GM21526 (cell line): ENCODE data around the gene EPAS1.

Experiments
- ATAC-seq: cut with Tn5 transposase; IDR thresholded peaks from one replicate; pipeline ENCODE4 v1.9.1; 2021; ENCODE audit warnings: moderate library complexity; ENCODE audit not compliant: unreplicated experiment, low FRiP score

Gene EPAS1

DNA sequence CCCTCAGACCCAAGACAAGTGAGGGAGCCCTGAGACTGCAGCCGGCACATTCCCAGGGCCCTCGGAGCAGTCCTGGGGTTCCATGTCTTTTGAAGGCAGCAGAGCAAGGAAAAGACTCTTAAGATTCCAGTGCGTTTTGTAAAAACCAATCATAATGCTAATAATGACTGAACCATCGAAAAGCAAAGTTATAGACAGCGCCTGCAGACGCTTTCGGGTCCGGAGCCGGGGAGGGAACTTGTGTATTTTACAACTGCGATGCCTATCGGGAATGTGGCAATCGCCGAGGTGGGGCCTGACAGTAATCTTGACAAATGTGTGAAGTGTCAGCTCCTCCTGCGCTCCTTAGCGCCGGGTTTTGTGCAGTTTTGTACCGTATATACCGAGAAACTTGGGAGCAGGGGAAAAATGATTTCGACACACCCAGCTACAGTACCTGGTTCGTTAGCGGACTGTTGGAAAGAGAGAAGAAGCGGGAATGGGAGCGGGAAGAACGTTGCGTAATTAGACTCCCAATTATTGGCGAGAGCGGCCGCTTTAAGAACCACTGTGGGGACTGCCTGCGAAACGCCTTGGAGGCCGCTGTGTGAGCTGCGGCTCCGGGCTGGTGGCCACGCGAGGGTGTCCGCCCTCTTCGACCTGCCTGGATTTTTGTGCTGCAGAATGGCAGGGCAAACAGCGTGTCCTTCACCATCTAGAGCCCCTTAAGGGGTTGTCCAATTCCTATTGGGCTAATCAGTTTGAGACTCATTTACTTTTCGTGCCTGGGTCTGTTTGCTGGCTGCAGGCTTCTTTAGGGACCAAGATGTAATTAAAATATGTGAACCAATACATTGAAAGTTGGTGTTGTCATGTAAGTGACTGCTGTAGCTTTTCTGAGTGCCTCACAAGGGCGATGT is 2.4 kb downstream of the EPAS1 start:
- no peak for ATAC-seq

DNA sequence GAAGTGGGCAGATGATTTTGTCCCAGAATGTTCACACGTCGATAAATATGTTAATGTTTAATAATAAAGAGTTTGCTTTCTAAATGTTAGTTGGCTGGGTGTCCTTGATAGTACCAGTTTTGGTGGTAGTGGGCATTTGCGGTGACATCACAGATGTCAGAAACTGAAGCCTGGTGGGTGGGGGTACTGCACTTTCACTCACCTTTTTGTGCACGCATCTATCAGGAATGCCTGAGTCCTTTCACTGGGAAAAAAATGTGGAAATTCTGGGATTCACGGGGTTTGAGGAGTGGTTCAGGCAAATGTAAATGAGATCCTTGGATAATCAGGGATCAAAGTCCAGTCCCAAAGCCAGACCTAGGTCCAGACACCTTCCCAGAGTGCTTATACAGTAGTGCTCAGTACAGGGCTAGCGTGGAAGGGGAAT is 3.2 kb downstream of the EPAS1 start:
- no peak for ATAC-seq

DNA sequence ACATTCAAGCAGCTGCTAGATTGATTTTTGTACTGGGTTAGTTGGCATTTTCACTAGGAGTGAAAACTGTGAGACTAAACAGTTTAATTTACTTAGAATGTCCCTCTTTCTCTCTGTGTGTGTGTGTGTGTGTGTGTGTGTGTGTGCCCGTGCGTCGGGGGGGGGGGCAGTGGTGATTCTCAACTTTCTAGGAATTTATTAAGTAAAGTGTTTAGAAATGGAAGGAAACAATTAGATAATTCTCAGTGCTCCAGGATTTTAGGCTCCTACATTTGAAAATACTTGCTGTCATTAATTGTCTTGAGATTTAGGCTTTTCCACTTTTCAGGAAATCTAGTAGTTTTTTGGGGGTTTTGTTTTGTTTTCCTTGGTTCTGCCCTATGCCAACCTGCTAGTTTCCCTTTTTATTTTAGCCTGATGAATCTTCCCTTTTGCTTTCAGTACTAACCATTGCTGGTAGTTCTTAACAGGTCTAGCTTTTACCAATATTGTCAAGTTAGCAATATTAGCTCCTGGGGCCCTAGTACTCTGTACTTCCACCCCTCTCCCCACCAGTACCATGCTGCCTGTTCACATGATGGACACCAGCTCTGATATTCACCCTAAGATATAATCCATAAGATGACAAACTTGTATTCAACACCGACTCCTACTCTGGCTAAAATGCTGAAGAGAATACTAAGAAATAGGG is 4.9 kb downstream of the EPAS1 start:
- no peak for ATAC-seq

DNA sequence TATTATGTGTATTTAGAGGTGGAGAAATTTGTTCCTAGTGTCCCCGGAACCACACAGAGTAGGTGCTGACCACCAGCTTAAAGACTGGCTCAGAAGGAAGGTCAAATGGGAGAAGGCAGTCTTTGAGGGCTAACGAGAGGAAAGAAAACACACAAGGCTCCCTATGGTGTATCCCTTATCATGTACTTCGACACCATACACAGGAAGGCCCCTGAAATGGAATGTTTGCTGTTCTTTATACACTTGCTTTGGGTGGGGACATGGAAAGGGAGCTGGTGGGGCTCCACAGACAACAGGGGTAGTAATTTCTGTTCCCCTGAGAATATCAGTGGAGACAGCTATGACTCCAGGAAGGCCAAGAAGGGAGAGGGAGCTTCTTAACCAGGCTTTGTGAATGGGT is 6.0 kb downstream of the EPAS1 start:
- no peak for ATAC-seq

DNA sequence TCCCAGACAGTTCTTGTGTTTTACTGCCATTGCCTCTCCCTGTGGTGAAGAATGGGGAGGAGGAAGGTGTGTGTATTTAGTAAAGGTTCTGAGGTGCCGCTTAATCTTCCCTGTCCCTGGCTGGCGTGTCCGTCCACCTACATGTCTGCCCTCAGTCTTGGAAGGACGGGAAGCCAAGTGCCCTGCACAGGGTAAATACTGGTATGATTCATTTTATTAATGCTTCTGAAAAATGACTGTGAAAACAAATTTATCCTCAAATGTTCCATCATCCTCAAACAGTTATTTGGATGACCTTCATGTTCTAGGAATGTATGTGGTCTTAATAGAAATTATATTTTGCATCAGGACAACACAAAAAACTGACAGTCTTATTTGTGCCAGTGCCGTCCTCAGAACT is 6.6 kb downstream of the EPAS1 start:
- no peak for ATAC-seq

DNA sequence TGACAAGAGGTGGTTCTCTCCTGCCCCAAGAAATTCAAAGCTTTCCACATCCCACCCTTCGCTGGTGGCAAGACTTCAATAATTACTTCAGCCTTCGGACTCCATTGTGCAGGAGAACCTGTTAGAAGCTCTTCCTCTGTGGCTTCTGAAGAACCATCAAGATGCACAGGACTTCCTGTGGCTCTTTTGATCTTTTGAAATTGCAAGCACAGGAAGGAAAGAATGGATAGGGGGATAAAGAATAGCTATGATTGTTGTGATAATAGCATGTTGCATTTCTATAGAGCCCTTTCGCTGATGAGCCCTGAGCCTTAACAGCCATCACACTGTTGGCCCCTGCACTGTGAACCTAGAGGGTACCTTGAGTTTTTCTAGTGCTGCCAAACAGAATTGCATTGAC is 7.4 kb downstream of the EPAS1 start:
- no peak for ATAC-seq

DNA sequence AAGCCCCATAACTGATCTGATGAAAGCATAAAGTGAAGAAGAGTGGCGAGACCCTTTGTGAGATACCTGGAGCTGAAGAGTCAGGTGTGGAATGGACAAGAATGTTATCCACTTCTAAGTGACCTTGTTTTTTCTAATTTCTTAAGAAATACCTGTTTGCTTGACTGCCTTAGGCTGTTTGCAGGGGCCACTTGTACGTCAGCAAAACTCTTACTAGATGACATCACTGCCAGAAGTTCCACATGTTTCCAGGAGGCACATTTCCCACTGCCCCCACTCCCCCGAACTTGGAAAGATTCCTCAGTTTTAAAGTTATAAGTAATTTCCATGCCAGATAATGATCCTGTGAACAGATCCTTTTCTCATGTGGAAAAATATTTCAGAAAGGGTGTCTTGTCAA is 8.0 kb downstream of the EPAS1 start:
- no peak for ATAC-seq

DNA sequence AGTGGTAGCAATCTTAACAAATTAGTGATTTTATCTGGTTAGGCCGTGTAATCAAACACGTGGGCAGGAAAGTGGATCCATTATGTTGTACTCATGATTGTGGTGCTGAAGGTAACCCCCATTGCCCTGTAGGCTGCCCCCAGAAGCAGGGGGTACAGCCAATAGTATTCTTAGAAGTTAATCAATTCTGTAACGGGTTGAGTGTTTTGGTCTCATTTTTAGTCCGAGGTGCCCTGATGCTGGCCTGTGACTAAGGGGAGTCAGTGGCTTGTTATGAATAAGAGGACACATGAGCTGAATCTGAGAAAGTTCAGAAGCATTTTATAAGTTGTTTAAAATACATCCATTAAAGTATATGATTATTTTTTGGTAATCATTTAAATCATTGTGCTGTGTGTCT is 8.6 kb downstream of the EPAS1 start:
- ATAC-seq: no peak

DNA sequence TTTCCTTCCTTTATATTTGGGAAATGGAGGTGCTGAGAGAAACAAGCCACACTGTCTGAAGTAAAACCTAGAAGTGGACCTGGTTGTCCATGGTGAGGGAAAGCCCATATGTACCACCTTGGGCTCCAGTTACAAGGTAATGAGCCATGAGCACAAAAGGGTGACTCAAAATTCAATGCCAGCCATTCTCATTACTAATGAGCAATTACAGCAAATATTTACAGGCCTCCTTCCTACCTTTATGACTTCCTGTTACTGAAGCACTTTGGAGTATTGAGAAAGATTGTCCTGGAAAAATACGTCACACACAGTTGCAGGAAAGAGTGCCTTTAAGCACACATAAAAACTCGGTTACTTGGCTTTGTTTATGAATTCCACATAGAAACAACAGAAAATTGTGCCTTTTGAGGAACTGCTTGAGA is 9.1 kb downstream of the EPAS1 start:
- ATAC-seq: no peak

DNA sequence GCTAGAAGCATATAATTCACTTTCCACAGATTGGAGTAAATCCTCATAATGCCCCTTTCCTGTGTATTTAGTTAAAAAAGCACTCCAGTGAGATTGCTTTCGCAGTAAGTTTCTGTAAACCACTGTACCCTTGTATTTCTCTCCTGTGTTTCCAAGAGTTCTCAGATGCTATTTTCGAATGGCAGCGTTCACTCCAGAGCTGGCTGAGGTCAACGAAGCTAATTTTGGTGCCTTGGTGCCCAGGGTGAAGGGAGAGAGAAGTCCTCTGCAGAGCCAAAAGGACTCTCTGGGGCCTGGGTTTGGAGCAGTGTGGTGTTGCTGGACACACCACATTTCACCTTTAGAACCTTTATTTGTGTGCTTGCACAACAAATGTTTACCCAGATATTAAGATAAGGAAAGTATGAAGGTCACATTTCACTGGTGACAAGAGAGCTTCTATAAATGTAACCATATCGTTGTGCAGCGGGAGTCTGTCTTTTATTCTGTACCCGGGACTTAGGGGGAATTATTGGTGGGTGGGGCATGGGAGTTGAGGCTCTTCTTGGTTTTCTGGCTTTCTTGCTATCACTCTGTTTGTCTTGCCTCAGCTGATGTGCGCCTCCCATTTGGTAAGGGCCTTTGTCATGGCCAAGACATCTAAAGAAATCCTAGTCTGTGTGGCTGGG is 9.9 kb downstream of the EPAS1 start:
- no peak for ATAC-seq

DNA sequence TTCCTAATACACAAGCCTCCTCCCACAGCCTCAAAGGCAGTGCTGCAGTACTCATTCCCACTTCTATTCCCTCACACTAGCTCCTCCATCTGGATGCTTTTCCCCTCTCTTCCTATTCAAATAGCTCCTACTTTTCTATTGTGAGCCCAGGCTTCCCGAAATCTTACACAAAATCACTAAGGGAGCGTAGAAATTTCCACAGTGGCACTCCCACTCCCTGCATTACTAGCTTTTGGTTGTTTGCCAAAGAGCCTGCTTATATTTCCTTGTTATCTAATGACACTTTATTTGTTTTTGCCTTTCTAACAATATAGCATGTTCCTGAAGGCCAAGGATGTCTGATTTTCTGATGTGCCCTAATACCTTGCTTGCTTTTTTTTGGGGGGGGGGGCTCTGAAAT is 10.9 kb downstream of the EPAS1 start:
- no peak for ATAC-seq

DNA sequence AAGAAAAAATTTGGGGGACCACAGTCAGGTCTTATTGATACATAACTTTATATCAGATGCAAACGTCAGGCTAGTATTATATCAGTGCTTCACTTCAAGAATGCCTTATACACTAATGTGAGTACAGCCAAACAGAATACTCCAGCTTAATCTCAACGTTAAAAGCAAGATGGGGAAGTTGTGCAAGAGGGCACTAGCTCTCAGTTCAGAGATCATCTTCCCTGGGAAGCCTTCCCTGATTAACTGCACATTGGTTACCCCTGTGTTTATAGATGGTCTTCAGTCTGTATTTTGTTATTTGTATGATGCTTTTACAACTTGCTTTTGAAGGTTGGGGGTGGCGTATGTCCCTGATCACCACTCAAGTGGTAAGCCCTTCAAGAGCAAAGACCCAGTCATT is 11.4 kb downstream of the EPAS1 start:
- ATAC-seq: no peak

DNA sequence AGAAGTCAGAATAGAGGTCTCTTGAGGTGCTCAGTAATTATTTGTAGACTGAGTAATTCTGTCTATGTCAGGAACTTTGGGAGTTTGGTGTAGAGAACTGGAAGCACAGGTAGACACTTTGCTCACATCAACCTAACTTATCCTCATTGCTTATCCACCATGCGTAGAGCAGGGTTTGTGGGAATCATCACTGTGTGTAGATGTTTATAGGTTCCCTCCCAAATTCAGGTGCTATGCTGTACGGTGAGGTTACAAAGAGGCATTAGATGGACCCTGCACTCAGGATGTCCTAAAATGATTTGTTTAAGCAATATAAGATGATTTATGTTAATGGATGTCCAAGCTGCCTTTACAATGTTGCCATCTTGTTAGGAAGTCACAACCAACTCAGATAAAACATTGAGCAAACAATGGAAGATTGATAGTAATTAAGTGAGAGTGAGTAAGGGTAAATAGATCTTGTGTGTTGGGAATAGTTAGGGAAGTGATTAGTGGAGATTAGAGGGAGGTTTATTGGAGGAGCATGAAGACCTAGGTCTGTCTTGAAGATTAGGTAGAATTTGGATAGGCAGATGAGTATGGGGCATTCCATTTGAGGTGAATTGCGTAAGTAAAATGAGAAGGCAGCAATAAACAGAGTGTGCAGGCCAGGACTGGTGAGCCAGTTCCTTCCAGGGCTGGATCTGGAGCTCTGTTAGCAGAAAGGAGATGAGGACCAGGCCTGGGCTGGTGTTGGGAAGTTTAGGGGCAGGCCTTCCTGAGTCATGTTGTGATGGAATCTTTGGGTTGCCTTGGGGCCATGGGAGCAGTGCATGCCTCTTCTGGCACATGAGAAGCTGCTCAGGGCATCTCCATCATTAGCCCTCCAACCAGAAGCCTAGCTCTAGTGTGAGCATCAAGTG is 12.1 kb downstream of the EPAS1 start:
- no peak for ATAC-seq

DNA sequence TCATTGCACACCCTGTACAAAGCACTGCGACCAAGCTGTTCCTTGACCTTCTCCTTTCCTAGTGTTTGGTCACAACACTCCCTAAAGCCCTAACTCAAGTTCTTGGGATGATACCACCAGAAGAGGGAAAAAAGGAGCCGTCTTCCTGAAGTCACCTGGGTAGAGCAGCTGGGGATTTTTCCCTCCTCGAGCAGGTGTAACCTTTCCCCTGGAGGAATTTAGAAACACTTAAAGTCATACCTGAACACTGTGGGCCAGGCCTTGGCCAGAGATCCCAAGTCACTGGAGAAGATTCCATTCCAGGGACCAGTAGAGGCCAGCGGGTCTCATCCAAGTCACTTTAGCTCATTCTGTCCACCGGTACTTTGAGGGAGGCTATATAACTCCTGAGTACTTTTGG is 13.2 kb downstream of the EPAS1 start:
- ATAC-seq: no peak

DNA sequence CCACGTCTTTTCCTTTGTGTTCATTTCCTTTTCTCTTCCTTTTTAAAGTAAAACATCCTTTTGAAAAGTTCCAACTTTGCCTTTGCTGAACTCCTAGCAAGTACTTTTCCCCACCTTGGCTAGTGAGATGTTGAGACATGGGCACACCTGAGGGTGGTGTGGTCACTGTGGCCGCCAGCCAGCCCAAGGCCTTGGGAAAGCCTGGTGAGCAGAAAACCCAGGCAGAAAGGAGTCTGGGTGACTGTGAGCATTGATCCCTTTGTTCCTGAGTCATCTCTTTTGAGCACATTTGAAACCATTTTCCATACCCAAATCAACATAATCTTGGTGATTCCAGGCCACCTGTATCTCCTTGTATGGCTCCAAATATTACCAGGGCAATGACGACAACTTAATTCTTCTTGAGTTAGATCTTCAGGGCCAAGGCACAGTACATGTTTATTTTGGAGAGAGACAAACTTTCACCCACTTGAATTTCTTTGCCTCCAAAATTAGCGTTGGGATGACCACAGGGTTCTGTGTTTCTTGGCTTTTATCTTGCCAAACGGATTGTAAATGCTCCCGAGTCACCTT is 14.5 kb downstream of the EPAS1 start:
- ATAC-seq: no peak

DNA sequence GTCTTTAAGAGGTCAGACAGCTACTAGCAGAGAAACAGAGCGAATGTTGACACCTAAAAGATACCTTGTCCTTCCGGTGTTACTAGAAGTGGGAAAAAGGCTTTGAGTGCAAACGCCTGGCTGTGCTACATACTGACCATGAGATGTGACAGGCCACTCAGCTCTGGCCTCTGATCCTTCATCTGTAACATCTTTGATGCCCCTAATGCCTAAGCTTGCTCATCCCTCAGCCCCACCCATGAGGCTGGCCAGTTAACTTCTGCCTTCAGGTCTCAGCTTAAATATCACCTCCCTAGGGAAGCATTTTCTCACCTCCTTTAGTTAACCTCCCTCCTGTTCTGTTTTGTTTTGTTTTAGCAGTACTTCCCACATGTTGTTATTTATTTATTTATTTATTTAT is 15.9 kb downstream of the EPAS1 start:
- ATAC-seq: no peak

DNA sequence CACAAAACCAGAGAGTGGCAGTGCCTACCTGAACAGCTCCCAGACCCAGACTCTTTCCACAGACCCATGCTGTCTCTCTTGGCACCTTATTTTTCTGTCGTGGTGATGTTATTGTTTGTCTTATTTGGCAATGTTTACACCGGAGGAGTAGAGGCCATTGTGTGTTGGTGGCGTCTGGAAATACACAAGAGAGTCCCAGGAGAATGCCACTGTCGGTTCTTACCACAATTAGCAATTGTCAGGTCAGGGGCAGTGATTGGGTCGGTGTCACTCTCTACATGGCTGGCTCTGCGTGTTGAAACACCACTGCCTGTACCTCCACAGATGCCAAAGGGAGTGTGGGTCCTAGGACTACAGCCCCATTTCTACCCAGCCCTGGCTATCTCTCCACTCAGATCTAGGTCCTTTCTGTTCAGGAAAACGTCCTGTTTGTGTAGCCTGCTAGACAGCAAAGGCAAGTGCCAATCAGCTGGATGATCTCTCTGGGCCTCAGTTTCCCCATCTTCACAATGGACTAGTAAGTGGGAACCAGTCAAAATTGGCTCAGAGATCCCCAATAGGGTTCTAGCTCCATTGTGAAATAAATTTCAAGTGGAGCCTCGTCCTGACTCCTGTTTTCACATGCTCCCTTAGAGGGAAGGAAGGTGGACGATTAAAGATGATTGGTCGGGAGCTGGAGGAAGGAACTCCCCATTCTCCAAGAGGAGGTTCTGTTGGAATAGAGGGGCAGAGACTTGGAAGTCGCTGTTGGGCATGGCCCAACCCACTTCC is 17.0 kb downstream of the EPAS1 start:
- ATAC-seq: no peak

DNA sequence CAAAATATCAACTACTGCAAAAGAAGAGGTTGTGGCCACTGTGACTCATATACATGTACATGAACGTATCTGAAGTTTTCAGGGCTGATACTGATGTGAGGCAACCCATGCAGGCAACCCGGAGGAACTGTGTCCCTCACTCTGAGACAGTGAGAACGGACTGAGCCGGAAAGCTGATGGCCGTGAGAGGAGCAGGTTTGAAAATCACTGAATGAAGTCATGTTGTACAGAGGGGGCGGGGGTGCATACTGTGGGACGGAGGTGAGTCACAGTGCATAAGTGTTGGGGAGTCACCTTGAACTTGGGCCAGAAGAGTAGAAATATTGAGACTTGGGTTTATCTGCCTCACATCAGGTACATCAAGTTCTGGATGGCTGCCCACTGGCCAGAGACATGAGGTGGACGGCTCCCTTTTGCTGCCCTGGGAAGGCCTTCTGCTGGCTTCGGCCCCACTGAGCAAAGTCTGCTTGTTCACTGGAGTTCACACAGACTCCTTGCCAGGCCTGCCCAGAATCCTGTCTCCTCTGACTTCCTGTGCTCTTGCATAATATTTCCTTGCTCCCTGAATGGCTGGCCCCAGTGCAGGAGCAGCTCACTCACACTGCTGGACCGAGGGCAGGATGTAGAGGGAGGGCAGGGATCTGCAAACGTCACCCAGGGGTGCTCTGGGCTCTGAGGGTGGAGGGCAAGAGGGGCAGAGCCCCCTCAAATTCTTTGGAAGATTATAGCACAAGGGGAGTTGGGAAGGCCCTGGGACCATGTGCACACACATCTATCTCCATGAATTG is 18.1 kb downstream of the EPAS1 start:
- ATAC-seq: no peak

DNA sequence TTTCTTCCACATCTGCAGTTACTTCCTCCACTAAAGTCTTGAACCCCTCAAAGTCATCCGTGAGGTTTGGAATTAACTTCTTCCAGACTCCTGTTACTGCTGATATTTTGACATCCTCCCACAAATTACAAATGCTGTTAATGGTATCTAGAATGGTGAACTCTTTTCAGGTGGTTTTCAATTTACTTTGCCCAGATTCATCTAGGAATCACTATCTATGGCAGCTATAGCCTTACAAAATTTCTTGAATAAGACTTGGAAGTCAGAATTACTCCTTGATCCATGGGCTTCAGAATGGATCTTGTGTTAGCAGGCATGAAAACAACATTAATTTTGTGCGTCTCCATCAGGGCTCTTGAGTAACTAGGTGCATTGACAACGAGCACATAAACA is 19.9 kb downstream of the EPAS1 start:
- ATAC-seq: no peak
